DND-41 (cell line): Measurements from ENCODE around the gene COL20A1.

Experiments used
- CTCF ChIP-seq: IDR thresholded peaks from 2 replicates; pipeline ENCODE4 v1.5.1; 2012; ENCODE audit warnings: borderline replicate concordance, low read length, moderate library complexity, mild to moderate bottlenecking; ENCODE audit not compliant: poor library complexity, severe bottlenecking; ENCODE audit errors: extremely low read depth
- EZH2 ChIP-seq: IDR thresholded peaks from 3 replicates; pipeline ENCODE4 v1.6.1; 2012; ENCODE audit warnings: borderline replicate concordance, low read depth, mild to moderate bottlenecking, moderate library complexity, low read length, inconsistent platforms; ENCODE audit not compliant: severe bottlenecking

- TF ChIP-seq CTCF = no peak
- no peak for TF ChIP-seq EZH2
Measured at GRCh38 chr20:63318391-63319163, 25.6 kb downstream of the COL20A1 start.
